Measurements from ENCODE around the gene RGS8.

GRCh38 chr1:182672487-182672836, 11.9 kb downstream of the RGS8 start:
- TF ChIP-seq CTCF (IDR thresholded peaks at IDR 0.05) (no peak), ZFX (IDR thresholded peaks at IDR 0.05; ENCODE audit: borderline replicate concordance) (no peak)

Measured in 22Rv1 (cell line).